DOHH2 (cell line): ENCODE results near the gene GNPTG.

Source experiments
- CTCF ChIP-seq: fragments of 200-600 bp; sonication (generic); IDR thresholded peaks from one replicate; pipeline ENCODE4 v1.5.1; 2014; ENCODE audit warnings: antibody characterized with exemption, mild to moderate bottlenecking, low read depth, low read length; ENCODE audit not compliant: poor library complexity, severe bottlenecking
- EZH2phosphoT487 ChIP-seq: fragments of 200-600 bp; sonication (generic); IDR thresholded peaks from 2 replicates; pipeline ENCODE4 v1.6.1; 2017; ENCODE audit warnings: borderline replicate concordance, mild to moderate bottlenecking, antibody characterized with exemption, low read length, moderate library complexity, mixed read lengths

- no peak for TF ChIP-seq CTCF
- no peak for TF ChIP-seq EZH2phosphoT487
Measured at GRCh38 chr16:1311738-1312466, 39.8 kb upstream of the GNPTG start.
